Measurements from ENCODE around the gene F11R.

DNA sequence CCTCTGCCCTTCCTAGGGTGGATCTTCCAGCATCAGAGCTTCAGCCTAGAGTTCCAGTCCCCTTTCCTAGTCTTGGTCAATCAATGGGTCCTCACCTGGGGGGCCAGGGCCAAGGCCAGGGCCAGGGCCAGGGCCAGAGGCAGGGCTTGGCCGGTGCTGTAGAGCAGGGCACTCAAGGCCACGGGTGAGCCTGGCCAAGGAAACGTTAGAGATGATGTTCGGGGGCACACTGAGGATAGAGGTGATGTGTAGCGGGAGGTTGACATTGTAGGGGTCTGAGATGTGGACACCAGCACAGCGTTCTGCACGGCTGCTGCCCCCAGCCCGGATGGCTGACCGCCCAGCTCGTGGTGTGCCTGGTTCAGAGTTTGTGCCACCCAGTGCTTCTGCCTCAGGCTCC, 30.3 kb upstream of the F11R start:
- TF ChIP-seq, protein P1, sequence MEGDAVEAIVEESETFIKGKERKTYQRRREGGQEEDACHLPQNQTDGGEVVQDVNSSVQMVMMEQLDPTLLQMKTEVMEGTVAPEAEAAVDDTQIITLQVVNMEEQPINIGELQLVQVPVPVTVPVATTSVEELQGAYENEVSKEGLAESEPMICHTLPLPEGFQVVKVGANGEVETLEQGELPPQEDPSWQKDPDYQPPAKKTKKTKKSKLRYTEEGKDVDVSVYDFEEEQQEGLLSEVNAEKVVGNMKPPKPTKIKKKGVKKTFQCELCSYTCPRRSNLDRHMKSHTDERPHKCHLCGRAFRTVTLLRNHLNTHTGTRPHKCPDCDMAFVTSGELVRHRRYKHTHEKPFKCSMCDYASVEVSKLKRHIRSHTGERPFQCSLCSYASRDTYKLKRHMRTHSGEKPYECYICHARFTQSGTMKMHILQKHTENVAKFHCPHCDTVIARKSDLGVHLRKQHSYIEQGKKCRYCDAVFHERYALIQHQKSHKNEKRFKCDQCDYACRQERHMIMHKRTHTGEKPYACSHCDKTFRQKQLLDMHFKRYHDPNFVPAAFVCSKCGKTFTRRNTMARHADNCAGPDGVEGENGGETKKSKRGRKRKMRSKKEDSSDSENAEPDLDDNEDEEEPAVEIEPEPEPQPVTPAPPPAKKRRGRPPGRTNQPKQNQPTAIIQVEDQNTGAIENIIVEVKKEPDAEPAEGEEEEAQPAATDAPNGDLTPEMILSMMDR (IDR thresholded peaks at IDR 0.05), result no peak
- no peak for TF ChIP-seq POLR2A (IDR thresholded peaks at IDR 0.05)
